Measurements from ENCODE around the gene DAPK1.

The DAPK1 gene

GRCh38 chr9:87712801-87713277, 215.2 kb downstream of the DAPK1 start:
- no peak for ATAC-seq
- TF ChIP-seq ZFP30 (CRISPR knock-in tag; IDR thresholded peaks at IDR 0.05) (no peak), TSHZ2 (CRISPR knock-in tag; IDR thresholded peaks at IDR 0.05) (no peak), ZNF8 (CRISPR knock-in tag; IDR thresholded peaks at IDR 0.05) (no peak), OSR1 (CRISPR knock-in tag; IDR thresholded peaks at IDR 0.05) (no peak), ZNF70 (CRISPR knock-in tag; IDR thresholded peaks at IDR 0.05) (no peak), BACH2 (CRISPR knock-in tag; IDR thresholded peaks at IDR 0.05; ENCODE audit: borderline replicate concordance) (no peak), CSRNP3 (CRISPR knock-in tag; IDR thresholded peaks at IDR 0.05) (no peak), TCF4 (CRISPR knock-in tag; IDR thresholded peaks at IDR 0.05; ENCODE audit: borderline replicate concordance) (no peak), ZFP3 (CRISPR knock-in tag; IDR thresholded peaks at IDR 0.05) (no peak), CREB5 (CRISPR knock-in tag; IDR thresholded peaks at IDR 0.05; ENCODE audit: low read depth) (no peak), CSDC2 (CRISPR knock-in tag; IDR thresholded peaks at IDR 0.05) (no peak), ZC3H10 (CRISPR knock-in tag; IDR thresholded peaks at IDR 0.05) (no peak), ISL1 (CRISPR knock-in tag; IDR thresholded peaks at IDR 0.05) (no peak)

- TF ChIP-seq POU6F1 (CRISPR knock-in tag; IDR thresholded peaks at IDR 0.05; ENCODE audit: borderline replicate concordance, low read depth) (no peak), TCF4 (CRISPR knock-in tag; IDR thresholded peaks at IDR 0.05; ENCODE audit: borderline replicate concordance) (no peak), ZNF565 (CRISPR knock-in tag; conservative IDR thresholded peaks at IDR 0.05; ENCODE audit: low read depth) (no peak), ZNF8 (CRISPR knock-in tag; IDR thresholded peaks at IDR 0.05) (no peak), ARNTL (CRISPR knock-in tag; IDR thresholded peaks at IDR 0.05; ENCODE audit: borderline replicate concordance, low read depth) (no peak), ZFP3 (CRISPR knock-in tag; IDR thresholded peaks at IDR 0.05) (no peak; the same call in 1 of the 2 replicates), SNAI2 (CRISPR knock-in tag; IDR thresholded peaks at IDR 0.05) (no peak), PPARA (CRISPR knock-in tag; IDR thresholded peaks at IDR 0.05; ENCODE audit: borderline replicate concordance) (no peak), ISL1 (CRISPR knock-in tag; IDR thresholded peaks at IDR 0.05) (no peak), ESRRG (CRISPR knock-in tag; IDR thresholded peaks at IDR 0.05) (no peak), RARB (CRISPR knock-in tag; IDR thresholded peaks at IDR 0.05) (no peak), TSHZ2 (CRISPR knock-in tag; IDR thresholded peaks at IDR 0.05) (no peak), GLIS3 (CRISPR knock-in tag; IDR thresholded peaks at IDR 0.05) (no peak), CREB5 (CRISPR knock-in tag; IDR thresholded peaks at IDR 0.05; ENCODE audit: low read depth) (no peak), TOX (CRISPR knock-in tag; IDR thresholded peaks at IDR 0.05; ENCODE audit: borderline replicate concordance) (no peak), BACH2 (CRISPR knock-in tag; IDR thresholded peaks at IDR 0.05; ENCODE audit: borderline replicate concordance) (no peak), ZC3H10 (CRISPR knock-in tag; IDR thresholded peaks at IDR 0.05) (no peak), CSDC2 (CRISPR knock-in tag; IDR thresholded peaks at IDR 0.05) (no peak), ZFP30 (CRISPR knock-in tag; IDR thresholded peaks at IDR 0.05) (no peak), CSRNP3 (CRISPR knock-in tag; IDR thresholded peaks at IDR 0.05) (no peak)
These were observed 215.8 kb downstream of the DAPK1 start for GRCh38 chr9:87713278-87713987.

More at GRCh38 chr9:87713278-87713987, 215.8 kb downstream of the DAPK1 start:
- ATAC-seq, result peak; percentile 86

All from SK-N-SH treated with all-trans-retinoic acid at 6 μM for 48 hours (cell line).